GM12892 (cell line): ENCODE results near the gene TSKU.

Experiments
- DNase-seq: peaks from one replicate; pipeline ENCODE4 v3.0.0; 2011; ENCODE audit not compliant: insufficient read length
- FAIRE-seq: peaks from 2 replicates; lab custom pipeline; 2011; peaks lifted over from hg19 to GRCh38; lab: Jason Lieb, UNC
- POLR2A ChIP-seq: IDR thresholded peaks from 2 replicates; pipeline ENCODE4 v1.6.1; 2011; ENCODE audit warnings: low read depth, low read length, control low read depth
- POLR2AphosphoS5 ChIP-seq: IDR thresholded peaks from 2 replicates; pipeline ENCODE4 v1.6.1; 2011; ENCODE audit warnings: low read depth, low read length, control low read depth
- TAF1 ChIP-seq: IDR thresholded peaks from 2 replicates; pipeline ENCODE4 v1.6.1; 2011; ENCODE audit warnings: low read depth, mild to moderate bottlenecking, control low read depth, low read length, borderline replicate concordance

TSKU gene

GRCh38 chr11:76801225-76801624 is 18.1 kb downstream of the TSKU start:
- FAIRE-seq, result no peak
- TF ChIP-seq POLR2AphosphoS5 (no peak), POLR2A (no peak), TAF1 (no peak)
- DNase-seq, result no peak

GRCh38 chr11:76801736-76802135 is 18.6 kb downstream of the TSKU start:
- FAIRE-seq (no peak), DNase-seq (no peak)
- no peak for TF ChIP-seq POLR2AphosphoS5
- TF ChIP-seq TAF1, result no peak
- TF ChIP-seq POLR2A, result no peak

- TF ChIP-seq POLR2A (no peak), POLR2AphosphoS5 (no peak), TAF1 (no peak)
- no peak for DNase-seq
- FAIRE-seq, result no peak
Measured at GRCh38 chr11:76802151-76802550, 19.0 kb downstream of the TSKU start.

- DNase-seq (no peak), FAIRE-seq (no peak)
- no peak for TF ChIP-seq POLR2AphosphoS5
- TF ChIP-seq TAF1, result no peak
- TF ChIP-seq POLR2A, result no peak
Measured at GRCh38 chr11:76802621-76803020, 19.5 kb downstream of the TSKU start.

- no peak for TF ChIP-seq POLR2A
- no peak for TF ChIP-seq TAF1
- no peak for TF ChIP-seq POLR2AphosphoS5
- FAIRE-seq (no peak), DNase-seq (no peak)
Measured at GRCh38 chr11:76803023-76803422, 19.9 kb downstream of the TSKU start.

- TF ChIP-seq POLR2AphosphoS5, result no peak
- no peak for TF ChIP-seq POLR2A
- TF ChIP-seq TAF1, result no peak
- FAIRE-seq, result no peak
- no peak for DNase-seq
Measured at GRCh38 chr11:76803811-76804600, 20.9 kb downstream of the TSKU start.

- TF ChIP-seq POLR2A (no peak), TAF1 (no peak), POLR2AphosphoS5 (no peak)
- FAIRE-seq, result no peak
- no peak for DNase-seq
Measured at GRCh38 chr11:76805206-76805913, 22.2 kb downstream of the TSKU start.

- FAIRE-seq, result no peak
- DNase-seq, result no peak
- TF ChIP-seq TAF1 (no peak), POLR2AphosphoS5 (no peak), POLR2A (no peak)
Measured at GRCh38 chr11:76806131-76806530, 23.0 kb downstream of the TSKU start.

GRCh38 chr11:76806608-76807205 is 23.6 kb downstream of the TSKU start:
- DNase-seq (no peak), FAIRE-seq (no peak)
- TF ChIP-seq POLR2AphosphoS5, result no peak
- TF ChIP-seq POLR2A, result no peak
- TF ChIP-seq TAF1, result no peak

- FAIRE-seq (peak; percentile 95), DNase-seq (peak; percentile 59)
- TF ChIP-seq TAF1, result no peak
- TF ChIP-seq POLR2AphosphoS5, result no peak
- TF ChIP-seq POLR2A, result no peak
Measured at GRCh38 chr11:76807206-76807875, 24.2 kb downstream of the TSKU start.

GRCh38 chr11:76808171-76808570 is 25.0 kb downstream of the TSKU start:
- FAIRE-seq, result no peak
- TF ChIP-seq POLR2A (no peak), TAF1 (no peak), POLR2AphosphoS5 (no peak)
- DNase-seq, result no peak
